ENCODE data around the gene SKIC8. TPM values are rescaled to one million over a fixed set of nuclear protein-coding genes. Genes with fewer than 3 reads are reported as not detected.

SKIC8 gene
- total and polyA plus RNA-seq, 3 donors from 2014 or later = 82.3 to 135 (median 93.1) TPM

DNA sequence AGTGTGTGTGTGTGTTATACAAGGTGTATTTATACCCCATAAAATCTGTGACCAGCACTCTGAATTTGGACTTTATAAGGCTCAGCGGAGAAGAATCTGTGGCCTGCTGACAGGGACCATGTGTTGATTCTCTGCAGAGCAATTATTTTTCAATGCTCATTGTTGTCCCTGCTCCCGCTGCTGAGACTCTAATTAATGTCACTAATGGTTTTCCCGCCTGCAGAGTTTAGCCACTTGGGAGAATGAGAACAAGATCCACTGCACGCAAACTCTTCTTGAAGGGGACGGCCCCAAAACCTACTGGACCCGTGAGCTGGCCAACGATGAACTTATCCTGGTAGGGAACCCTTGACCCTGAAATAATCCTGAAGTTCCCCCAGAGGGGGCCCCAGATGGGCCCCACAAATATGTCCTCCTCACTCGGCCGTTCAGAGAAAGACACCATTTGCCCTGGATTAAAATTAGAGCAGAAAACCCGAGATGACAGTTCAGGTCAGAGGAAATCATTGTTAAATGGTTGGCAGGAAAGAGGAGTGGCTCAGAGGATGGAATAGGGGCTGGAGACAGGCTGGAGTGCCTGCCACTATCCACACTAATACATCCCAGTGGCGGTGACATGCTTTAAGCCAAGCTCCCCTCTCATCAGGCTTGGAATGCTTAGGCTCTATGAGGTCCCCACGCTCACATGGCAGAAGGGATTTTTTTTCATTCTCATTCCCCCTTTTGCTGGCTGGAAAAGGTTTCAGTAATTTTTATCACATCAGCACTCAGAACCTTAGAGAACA is 44.1 kb upstream of the SKIC8 start:
- intact Hi-C loops (cut with DNase I; ENCODE audit: low total_unique reads) = no loop called here
- Histone ChIP-seq H3K27me3 (no peaks in the 10 kb centered on the region), H3K4me3 (no peak overlapping the region), H3K27ac (no peak overlapping the region), H3K4me1 (no peaks in the 10 kb centered on the region), H3K9me3 (no peaks in the 10 kb centered on the region), H3K36me3 (ENCODE audit: low read depth, missing control alignments) (no peaks in the 10 kb centered on the region)
- TF ChIP-seq CTCF (IDR thresholded peaks at IDR 0.05) = no peak
- TF ChIP-seq POLR2A (IDR thresholded peaks at IDR 0.05) = no peak
- DNase-seq = no peak
- WGBS, 2 donors = 85 to 87% methylated on average over 12 of the region's 12 CpGs

DNA sequence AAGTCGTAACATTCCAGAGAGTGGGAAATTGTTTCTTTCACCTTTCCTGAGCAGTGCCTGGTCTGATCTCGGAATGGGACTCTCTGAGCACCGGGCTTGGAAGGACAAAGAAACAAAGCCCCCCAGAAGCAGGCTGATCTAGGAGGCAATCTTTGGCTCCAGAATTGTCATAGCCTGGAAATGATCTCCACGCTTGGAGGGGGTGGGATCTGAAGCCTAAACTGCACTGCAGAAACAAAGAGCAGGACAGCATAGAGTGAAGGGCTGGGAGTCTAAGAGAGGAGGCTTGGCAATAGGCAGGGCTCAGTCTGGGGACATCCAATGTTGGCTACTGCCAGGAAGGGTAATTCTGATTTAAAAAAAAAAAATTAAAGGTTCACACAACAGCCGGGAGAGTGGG is 42.6 kb upstream of the SKIC8 start:
- intact Hi-C loops (cut with DNase I; ENCODE audit: low total_unique reads) = no loop called here

GRCh38 chr15:78341057-78341987 is 41.9 kb upstream of the SKIC8 start:
- Histone ChIP-seq H3K27ac (no peak overlapping the region), H3K4me3 (no peak overlapping the region), H3K36me3 (ENCODE audit: low read depth, missing control alignments) (no peaks in the 10 kb centered on the region), H3K4me1 (no peaks in the 10 kb centered on the region), H3K27me3 (no peaks in the 10 kb centered on the region), H3K9me3 (no peaks in the 10 kb centered on the region)
- WGBS, 2 donors = 4 to 9% methylated on average over 28 to 50 of the region's 53 CpGs
- intact Hi-C loops (cut with DNase I; ENCODE audit: low total_unique reads) = no loop called here
- DNase-seq = no peak
- TF ChIP-seq POLR2A (IDR thresholded peaks at IDR 0.05) = no peak

More for the DNA sequence above, 42.6 kb upstream of the SKIC8 start:
- H3K27me3 ChIP-seq = no peaks in the 10 kb centered on the region
- H3K36me3 ChIP-seq (ENCODE audit: low read depth, missing control alignments) = no peaks in the 10 kb centered on the region
- 38 to 51% methylated on average over 5 of the region's 5 CpGs for WGBS, 2 donors
- no peak overlapping the region for H3K4me3 ChIP-seq
- H3K4me1 ChIP-seq = no peaks in the 10 kb centered on the region
- no peaks in the 10 kb centered on the region for H3K9me3 ChIP-seq
- no peak for DNase-seq
- no peak for TF ChIP-seq CTCF (IDR thresholded peaks at IDR 0.05)
- TF ChIP-seq POLR2A (IDR thresholded peaks at IDR 0.05) = no peak
- H3K27ac ChIP-seq = no peak overlapping the region

GRCh38 chr15:78340231-78341056 is 41.0 kb upstream of the SKIC8 start, which contains the start of gene CRABP1:
Gene CRABP1 (plus strand): TSS chr15:78340353. CDS start chr15:78340429, 76 bp downstream.
- Histone ChIP-seq H3K27ac (no peak within 1 kb of the TSS), H3K4me1 (no peaks in the 10 kb centered on the region), H3K36me3 (ENCODE audit: low read depth, missing control alignments) (no peaks in the 10 kb centered on the region), H3K9me3 (no peaks in the 10 kb centered on the region), H3K27me3 (no peaks in the 10 kb centered on the region), H3K4me3 (peak within 1 kb of the TSS; percentile 12 to 29)
- no peak for TF ChIP-seq POLR2A (IDR thresholded peaks at IDR 0.05)
- no peak for TF ChIP-seq CTCF (IDR thresholded peaks at IDR 0.05)
- no peak for DNase-seq
- intact Hi-C loops (cut with DNase I; ENCODE audit: low total_unique reads) = no loop called here
- 1 to 4% methylated on average over 14 to 67 of the region's 67 CpGs for WGBS, 2 donors
